GM18873 (cell line): ENCODE data around the gene GPR63.

ENCODE experiments used
- ATAC-seq: cut with Tn5 transposase; IDR thresholded peaks from one replicate; pipeline ENCODE4 v1.9.1; 2021; ENCODE audit warnings: mild to moderate bottlenecking, moderate library complexity, moderate number of reproducible peaks; ENCODE audit not compliant: unreplicated experiment, low FRiP score

The GPR63 gene

GRCh38 chr6:96762599-96762998 is 74.7 kb downstream of the GPR63 start:
- no peak for ATAC-seq

GRCh38 chr6:96761794-96762193 is 75.5 kb downstream of the GPR63 start:
- ATAC-seq = no peak

GRCh38 chr6:96760153-96760687 is 77.1 kb downstream of the GPR63 start:
- ATAC-seq = no peak

GRCh38 chr6:96755096-96755495 is 82.2 kb downstream of the GPR63 start:
- no peak for ATAC-seq

- ATAC-seq = no peak
Measured at GRCh38 chr6:96749891-96750290, 87.4 kb downstream of the GPR63 start.
